CD4-positive, alpha-beta T cell (primary cell): Measurements from ENCODE around the gene BRICD5. TPM values are rescaled to one million over a fixed set of nuclear protein-coding genes. Genes with fewer than 3 reads are reported as not detected.
"Not testable (repeated sequence)": the region's sequence is repeated elsewhere in the genome, so short reads cannot be mapped to it uniquely, and the experiment has no call there.

Experiments
- ATAC-seq: fragments of 200-7000 bp; cut with Tn5 transposase; one replicate; pipeline ENCODE4 v1.10.0; 2022; ENCODE audit warnings: mild to moderate bottlenecking; ENCODE audit not compliant: poor library complexity
- CTCF ChIA-PET: fragments of 350-600 bp; sonication (Branson Sonifier 250); formaldehyde crosslinking; loops from one replicate; lab custom pipeline; 2021; ENCODE audit warnings: antibody characterized with exemption, inconsistent platforms; lab: Charles Lee
- POLR2A ChIA-PET: fragments of 350-600 bp; sonication (Branson Sonifier 250); formaldehyde crosslinking; loops from one replicate; lab custom pipeline; 2021; ENCODE audit warnings: antibody characterized with exemption, inconsistent platforms; lab: Charles Lee
- DNase-seq, 14 experiments: peaks; one replicate each; pipeline ENCODE4 v3.0.0-alpha.2; 2013 to 2020; ENCODE audit warnings: mixed read lengths in 2 of 14
- H3K27ac ChIP-seq, 2 donors: one replicate each; pipeline versions ENCODE4 v1.5.1 to v1.7.0; 2013; ENCODE audit warnings: low read length in 2 of 2, low read depth in 1 of 2, mild to moderate bottlenecking in 1 of 2
- H3K27me3 ChIP-seq, 2 experiments: 1 replicate in 1 of 2; 2 replicates in 1 of 2; pipeline versions ENCODE4 v1.6.1 to v1.7.0; 2013; ENCODE audit warnings: low read length in 2 of 2, control low read depth in 1 of 2, mild to moderate bottlenecking in 1 of 2, moderate library complexity in 1 of 2; ENCODE audit not compliant: insufficient read depth in 2 of 2, control insufficient read depth in 1 of 2
- H3K36me3 ChIP-seq: one replicate; pipeline ENCODE4 v1.6.1; 2013; ENCODE audit warnings: low read length, control low read depth; ENCODE audit not compliant: insufficient read depth
- H3K4me1 ChIP-seq: one replicate; pipeline ENCODE4 v1.6.1; 2013; ENCODE audit warnings: low read length, control low read depth; ENCODE audit not compliant: insufficient read depth
- H3K4me3 ChIP-seq: one replicate; pipeline ENCODE4 v1.5.1; 2013; ENCODE audit warnings: mild to moderate bottlenecking, low read length, moderate library complexity
- H3K9me3 ChIP-seq, 2 experiments: 1 replicate in 1 of 2; 2 replicates in 1 of 2; pipeline versions ENCODE4 v1.6.1 to v1.7.0; 2013; ENCODE audit warnings: low read length in 2 of 2, mild to moderate bottlenecking in 2 of 2, control low read depth in 1 of 2, moderate library complexity in 1 of 2; ENCODE audit not compliant: control insufficient read depth in 1 of 2, insufficient read depth in 1 of 2
- H3K27ac Mint-ChIP-seq: one replicate; pipeline ENCODE4 v1.8.0; 2020; ENCODE audit warnings: mixed read lengths
- H3K27me3 Mint-ChIP-seq: one replicate; pipeline ENCODE4 v1.8.0; 2021; ENCODE audit warnings: mixed read lengths
- H3K36me3 Mint-ChIP-seq: one replicate; pipeline ENCODE4 v1.8.0; 2021; ENCODE audit warnings: low read depth, mixed read lengths
- H3K4me1 Mint-ChIP-seq: one replicate; pipeline ENCODE4 v1.8.0; 2021; ENCODE audit warnings: low read depth, mixed read lengths
- H3K4me3 Mint-ChIP-seq: one replicate; pipeline ENCODE4 v1.8.0; 2020; ENCODE audit warnings: mild to moderate bottlenecking, mixed read lengths
- H3K9me3 Mint-ChIP-seq: one replicate; pipeline ENCODE4 v1.8.0; 2020; ENCODE audit warnings: mixed read lengths
- intact Hi-C, 2 experiments: fragments of 100-400 bp; cut with DNase I in 1 of 2; cut with micrococcal nuclease in 1 of 2; formaldehyde crosslinking; loops; one replicate each; pipeline versions ENCODE4 v1.15.1 to v1.9.0; 2023 to 2025; cut with DNase I, micrococcal nuclease
- total RNA-seq, 174 experiments: library from RNA in 2 of 174; stranded (reverse) in 2 of 174; gene quantifications; one replicate each; pipeline ENCODE4 v1.2.3 and lab custom pipeline; 2021 to 2026
- TF ChIP-seq, protein P1 (sequence below): fragments of 200-600 bp; IDR thresholded peaks from one replicate; pipeline ENCODE4 v1.8.0; 2022; ENCODE audit warnings: antibody characterized with exemption, mild to moderate bottlenecking

Gene BRICD5
- total RNA-seq, 2 experiments from 2014 or later, result 4.2 to 5.0 TPM

DNA sequence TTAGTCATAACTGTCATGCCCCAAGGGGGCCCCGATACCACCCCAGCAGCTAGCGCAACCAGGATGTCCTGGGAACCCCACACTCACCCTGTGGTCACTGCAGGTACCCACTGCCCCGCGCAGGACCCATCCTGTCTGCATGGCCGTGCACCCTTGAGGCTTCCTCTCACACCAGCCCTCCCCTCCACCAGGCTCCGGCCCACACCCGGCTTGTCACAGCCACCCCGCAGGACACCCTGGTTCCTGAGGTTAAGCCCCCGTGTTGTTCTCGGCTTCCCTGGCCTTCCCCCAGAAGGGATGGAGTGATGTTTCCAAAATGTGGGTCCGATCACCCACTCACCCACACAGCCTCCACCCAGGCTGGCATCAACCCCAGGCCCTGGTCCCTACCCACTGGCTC is 33.1 kb upstream of the BRICD5 start:
- no peak overlapping the region for H3K4me3 ChIP-seq
- ATAC-seq, result no peak
- Mint-ChIP-seq H3K9me3 (no peaks in the 10 kb centered on the region), H3K27me3 (no peaks in the 10 kb centered on the region), H3K36me3 (peaks cover 21% of the 10 kb centered on the region), H3K27ac (no peak overlapping the region), H3K4me3 (no peak overlapping the region), H3K4me1 (no peaks in the 10 kb centered on the region)
- intact Hi-C loops, result no loop called here
- H3K9me3 ChIP-seq, result no peaks in the 10 kb centered on the region
- H3K36me3 ChIP-seq, result peaks cover 40% of the 10 kb centered on the region
- no peak overlapping the region for H3K27ac ChIP-seq
- ChIA-PET CTCF (no interaction called here), POLR2A (no interaction called here)
- no peaks in the 10 kb centered on the region for H3K27me3 ChIP-seq
- DNase-seq, result no peak
- TF ChIP-seq, protein P1, sequence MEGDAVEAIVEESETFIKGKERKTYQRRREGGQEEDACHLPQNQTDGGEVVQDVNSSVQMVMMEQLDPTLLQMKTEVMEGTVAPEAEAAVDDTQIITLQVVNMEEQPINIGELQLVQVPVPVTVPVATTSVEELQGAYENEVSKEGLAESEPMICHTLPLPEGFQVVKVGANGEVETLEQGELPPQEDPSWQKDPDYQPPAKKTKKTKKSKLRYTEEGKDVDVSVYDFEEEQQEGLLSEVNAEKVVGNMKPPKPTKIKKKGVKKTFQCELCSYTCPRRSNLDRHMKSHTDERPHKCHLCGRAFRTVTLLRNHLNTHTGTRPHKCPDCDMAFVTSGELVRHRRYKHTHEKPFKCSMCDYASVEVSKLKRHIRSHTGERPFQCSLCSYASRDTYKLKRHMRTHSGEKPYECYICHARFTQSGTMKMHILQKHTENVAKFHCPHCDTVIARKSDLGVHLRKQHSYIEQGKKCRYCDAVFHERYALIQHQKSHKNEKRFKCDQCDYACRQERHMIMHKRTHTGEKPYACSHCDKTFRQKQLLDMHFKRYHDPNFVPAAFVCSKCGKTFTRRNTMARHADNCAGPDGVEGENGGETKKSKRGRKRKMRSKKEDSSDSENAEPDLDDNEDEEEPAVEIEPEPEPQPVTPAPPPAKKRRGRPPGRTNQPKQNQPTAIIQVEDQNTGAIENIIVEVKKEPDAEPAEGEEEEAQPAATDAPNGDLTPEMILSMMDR, result no peak
- H3K4me1 ChIP-seq, result no peaks in the 10 kb centered on the region

DNA sequence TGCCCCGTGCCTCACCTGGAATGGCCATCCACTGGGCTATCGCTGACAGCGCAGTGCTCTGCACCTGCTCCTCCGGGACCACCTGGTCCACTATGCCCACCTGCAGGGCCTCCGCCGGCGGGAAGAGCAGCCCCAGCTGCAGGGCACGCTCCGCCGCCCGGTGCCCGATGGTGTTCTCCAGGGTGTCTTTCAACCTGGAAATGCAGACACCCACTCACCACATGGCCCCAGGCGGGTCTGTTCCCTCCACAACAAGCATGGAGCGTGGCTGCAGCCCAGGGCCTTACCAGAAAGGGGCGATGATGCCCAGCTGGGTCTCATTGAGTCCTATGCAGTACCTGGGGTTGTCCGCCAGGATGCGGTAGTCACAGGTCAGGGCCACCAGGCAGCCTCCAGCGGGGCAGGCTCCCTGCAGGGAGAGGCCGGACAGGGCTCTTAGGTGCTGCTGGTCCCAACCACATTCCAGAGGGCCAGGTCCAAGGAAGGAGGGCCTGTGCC is 32.4 kb upstream of the BRICD5 start:
- intact Hi-C loops, result no loop called here
- Mint-ChIP-seq H3K9me3 (no peaks in the 10 kb centered on the region), H3K4me3 (no peak overlapping the region), H3K27ac (no peak overlapping the region), H3K36me3 (peaks cover 21% of the 10 kb centered on the region), H3K4me1 (no peaks in the 10 kb centered on the region), H3K27me3 (no peaks in the 10 kb centered on the region)
- TF ChIP-seq, protein P1, result no peak
- ChIA-PET POLR2A (interaction anchor here (0.8 kb wide), 1 partner anchor 29 kb away, joined by 3 read pairs; the partner anchor contains the start of gene PGP), CTCF (no interaction called here)
- Histone ChIP-seq H3K4me1 (no peaks in the 10 kb centered on the region), H3K27me3 (no peaks in the 10 kb centered on the region), H3K36me3 (peaks cover 40% of the 10 kb centered on the region), H3K9me3 (no peaks in the 10 kb centered on the region), H3K4me3 (no peak overlapping the region), H3K27ac (no peak overlapping the region)
- DNase-seq (no peak), ATAC-seq (no peak)

DNA sequence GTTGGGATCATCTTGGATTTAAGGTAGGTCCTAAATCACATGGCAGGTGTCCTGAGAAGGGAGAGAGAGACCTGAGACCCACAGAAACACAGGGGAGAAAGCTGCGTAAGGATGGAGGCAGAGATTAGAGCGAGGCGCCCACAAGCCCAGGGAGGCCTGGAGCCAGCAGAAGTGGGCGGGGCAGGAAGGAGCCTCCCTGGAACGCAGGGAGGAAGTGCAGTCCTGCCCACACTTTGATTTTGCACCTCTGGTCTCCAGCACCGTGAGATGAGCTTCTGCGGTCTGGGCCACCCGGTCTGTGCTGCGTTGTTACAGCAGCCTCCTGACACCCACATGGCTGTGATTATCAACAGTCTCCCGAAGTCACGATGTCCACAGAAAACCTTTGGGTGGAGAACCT is 31.9 kb upstream of the BRICD5 start:
- Histone ChIP-seq H3K4me1 (no peaks in the 10 kb centered on the region), H3K27ac (no peak overlapping the region), H3K4me3 (no peak overlapping the region), H3K36me3 (peaks cover 40% of the 10 kb centered on the region), H3K27me3 (no peaks in the 10 kb centered on the region), H3K9me3 (no peaks in the 10 kb centered on the region)
- Mint-ChIP-seq H3K27me3 (no peaks in the 10 kb centered on the region), H3K27ac (no peak overlapping the region), H3K9me3 (no peaks in the 10 kb centered on the region), H3K4me3 (no peak overlapping the region), H3K4me1 (no peaks in the 10 kb centered on the region), H3K36me3 (peaks cover 21% of the 10 kb centered on the region)
- TF ChIP-seq, protein P1, result no peak
- intact Hi-C loops, result no loop called here
- ChIA-PET POLR2A (interaction anchor here (0.8 kb wide), 1 partner anchor 28 kb away, joined by 3 read pairs; the partner anchor contains the start of gene PGP), CTCF (no interaction called here)
- DNase-seq (no peak), ATAC-seq (no peak)

DNA sequence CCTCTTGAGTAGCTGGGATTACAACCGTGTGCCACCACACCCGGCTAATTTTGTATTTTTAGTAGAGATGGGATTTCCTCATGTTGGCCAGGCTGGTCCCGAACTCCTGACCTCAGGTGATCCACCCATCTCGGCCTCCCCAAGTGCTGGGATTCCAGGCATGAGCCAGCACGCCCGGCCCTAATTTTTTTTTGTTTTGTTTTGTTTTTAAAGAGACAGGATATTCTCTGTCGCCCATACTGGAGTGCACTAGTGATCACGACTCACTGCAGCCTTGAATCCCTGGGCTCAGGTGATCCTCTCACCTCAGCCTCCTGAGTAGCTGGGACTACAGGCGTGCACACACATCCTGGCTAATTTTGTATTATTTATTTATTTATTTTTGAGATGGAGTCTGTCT is 29.7 kb upstream of the BRICD5 start:
- Histone ChIP-seq H3K27me3 (peaks cover 0 to 12% of the 10 kb centered on the region in 2 experiments), H3K4me1 (peaks cover 11% of the 10 kb centered on the region), H3K36me3 (peaks cover 29% of the 10 kb centered on the region)
- H3K27me3 Mint-ChIP-seq, H3K27ac ChIP-seq, H3K4me3 Mint-ChIP-seq, ATAC-seq, intact Hi-C loops, DNase-seq, H3K9me3 Mint-ChIP-seq, H3K27ac Mint-ChIP-seq, H3K9me3 ChIP-seq, H3K4me1 Mint-ChIP-seq, H3K4me3 ChIP-seq, CTCF ChIA-PET: not testable (repeated sequence)
- POLR2A ChIA-PET, result interaction anchor here (0.7 kb wide), 1 partner anchor 28 kb away, joined by 3 read pairs; no protein-coding TSS in a partner anchor
- peaks cover 23% of the 10 kb centered on the region for H3K36me3 Mint-ChIP-seq
